GM19397 (cell line): ENCODE results near the gene LTA4H.
"Not testable (repeated sequence)": the region's sequence is repeated elsewhere in the genome, so short reads cannot be mapped to it uniquely, and the experiment has no call there.

Experiments used
- ATAC-seq: cut with Tn5 transposase; IDR thresholded peaks from one replicate; pipeline ENCODE4 v1.9.1; 2021; ENCODE audit warnings: mild to moderate bottlenecking, moderate library complexity; ENCODE audit not compliant: unreplicated experiment

LTA4H gene

GRCh38 chr12:96035283-96036236, at the start of gene LTA4H:
Gene LTA4H (minus strand): TSS chr12:96035587. CDS start chr12:96035519, 68 bp downstream.
- ATAC-seq: peak; percentile 92

DNA sequence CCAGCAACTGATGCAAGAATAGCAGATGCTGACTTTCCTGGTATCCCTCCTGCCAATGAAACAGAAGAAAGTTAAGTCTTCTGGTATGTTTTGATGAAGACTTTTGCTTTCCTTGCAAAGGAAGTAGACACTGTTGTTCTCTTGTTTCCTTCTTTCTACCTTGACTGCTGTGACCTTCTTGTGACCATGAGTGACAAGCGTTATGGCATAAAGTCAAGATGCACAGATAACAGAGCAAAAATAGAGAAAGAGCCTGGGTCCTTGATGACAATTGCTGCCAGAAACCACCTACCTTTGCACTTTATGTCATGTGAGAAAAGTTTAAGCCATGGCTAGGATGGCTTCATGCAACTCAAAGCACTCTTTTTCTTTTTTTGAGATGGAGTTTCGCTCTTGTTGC, 49.2 kb upstream of the LTA4H start:
- no peak for ATAC-seq

DNA sequence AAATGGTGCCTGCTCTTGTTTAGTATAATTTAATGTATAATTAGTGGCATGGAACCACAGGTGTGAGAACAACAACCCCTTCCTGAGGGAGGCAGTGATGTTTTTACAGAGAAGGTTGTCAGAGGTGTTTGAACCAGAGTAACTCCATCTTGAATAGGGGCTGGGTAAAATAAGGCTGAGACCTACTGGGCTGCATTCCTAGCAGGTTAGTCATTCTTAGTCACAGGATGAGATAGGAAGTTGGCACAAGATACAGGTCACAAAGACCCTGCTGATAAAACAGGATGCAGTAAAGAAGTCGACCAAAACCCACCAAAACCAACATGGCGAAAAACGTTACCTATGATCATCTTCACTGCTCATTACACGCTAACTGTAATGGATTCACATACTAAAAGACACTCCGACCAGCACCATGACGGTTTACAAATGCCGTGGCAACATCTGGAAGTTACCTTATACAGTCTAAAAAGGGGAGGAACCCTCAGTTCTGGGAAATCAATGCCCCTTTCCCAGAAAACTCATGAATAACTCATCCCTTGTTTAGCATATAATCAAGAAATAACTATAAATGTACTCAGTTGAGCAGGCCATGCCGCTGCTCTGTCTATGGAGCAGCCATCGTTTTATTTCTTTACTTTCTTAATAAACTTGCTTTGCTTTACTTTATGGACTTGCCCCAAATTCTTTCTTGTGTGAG, 47.8 kb upstream of the LTA4H start:
- ATAC-seq: no peak

DNA sequence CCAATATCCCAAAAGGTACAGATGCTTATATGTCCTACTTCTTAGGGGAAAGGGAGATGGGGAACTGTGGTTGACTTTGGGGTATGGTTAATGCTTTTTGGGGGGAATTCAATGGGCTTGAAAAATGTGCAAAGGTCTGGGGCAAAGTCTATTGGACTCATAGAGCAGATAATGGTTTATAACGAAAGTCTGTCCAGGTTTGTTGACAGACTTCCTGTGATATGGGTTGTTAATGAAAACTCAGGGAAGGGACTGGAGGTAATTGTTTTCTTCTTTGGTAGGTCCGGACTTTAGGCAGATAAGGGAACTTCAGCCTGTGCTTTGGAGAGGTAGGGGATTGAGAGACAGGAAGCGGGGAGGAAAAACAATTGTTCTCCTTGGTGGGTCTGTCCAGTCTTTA, 46.2 kb upstream of the LTA4H start:
- no peak for ATAC-seq

- no peak for ATAC-seq
Measured at GRCh38 chr12:96078231-96079135, 43.1 kb upstream of the LTA4H start.

GRCh38 chr12:96077081-96077480, 41.7 kb upstream of the LTA4H start:
- no peak for ATAC-seq

DNA sequence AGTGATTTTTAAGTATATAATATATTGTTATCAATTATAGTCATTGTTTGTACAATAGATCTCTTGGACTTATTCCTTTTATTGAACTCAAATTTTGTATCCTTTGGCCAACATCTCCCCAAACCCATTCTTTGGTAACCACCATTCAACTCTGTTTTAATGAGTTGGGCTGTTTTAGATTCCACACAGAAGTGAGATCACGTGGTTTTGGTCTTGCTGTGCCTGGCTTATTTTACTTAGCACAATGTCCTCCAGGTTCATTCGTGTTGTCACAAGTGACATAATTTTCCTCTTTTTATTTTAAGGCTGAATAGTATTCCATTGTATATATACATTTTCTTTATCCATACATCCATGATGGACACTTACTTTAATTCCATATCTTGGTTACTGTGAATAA, 40.2 kb upstream of the LTA4H start:
- no peak for ATAC-seq

GRCh38 chr12:96073346-96074330, 38.3 kb upstream of the LTA4H start:
- ATAC-seq: no peak

DNA sequence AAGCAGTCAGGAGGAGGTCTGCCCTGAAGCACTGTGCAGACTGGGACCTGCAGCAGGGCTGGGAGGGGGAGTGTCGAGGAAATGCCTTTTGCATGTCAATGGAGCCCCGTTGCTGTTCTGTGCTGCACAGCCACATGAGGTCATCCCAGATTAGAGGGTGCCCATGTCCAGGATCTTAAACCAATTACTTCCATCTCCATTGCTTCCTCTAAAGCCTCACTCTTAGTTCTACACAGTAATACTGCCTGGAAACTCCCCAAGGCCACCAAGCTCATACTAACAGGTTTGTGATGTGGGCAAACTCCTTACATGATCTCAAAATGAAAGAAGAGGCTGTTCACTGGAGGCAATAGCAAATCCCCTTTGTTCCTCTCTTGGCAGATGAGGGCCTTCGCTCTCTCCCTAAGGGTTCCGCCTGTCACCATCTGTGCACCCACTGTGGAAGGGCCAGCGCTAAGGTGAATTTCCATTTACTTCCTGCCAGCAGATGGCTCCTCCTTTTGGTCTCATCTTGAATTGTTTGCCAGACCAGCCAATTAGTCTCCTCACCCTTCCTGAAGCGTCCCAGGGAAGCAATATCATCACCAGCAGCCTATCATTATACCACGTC, 35.4 kb upstream of the LTA4H start:
- ATAC-seq: no peak

- ATAC-seq: no peak
Measured at GRCh38 chr12:96069511-96070231, 34.3 kb upstream of the LTA4H start.

DNA sequence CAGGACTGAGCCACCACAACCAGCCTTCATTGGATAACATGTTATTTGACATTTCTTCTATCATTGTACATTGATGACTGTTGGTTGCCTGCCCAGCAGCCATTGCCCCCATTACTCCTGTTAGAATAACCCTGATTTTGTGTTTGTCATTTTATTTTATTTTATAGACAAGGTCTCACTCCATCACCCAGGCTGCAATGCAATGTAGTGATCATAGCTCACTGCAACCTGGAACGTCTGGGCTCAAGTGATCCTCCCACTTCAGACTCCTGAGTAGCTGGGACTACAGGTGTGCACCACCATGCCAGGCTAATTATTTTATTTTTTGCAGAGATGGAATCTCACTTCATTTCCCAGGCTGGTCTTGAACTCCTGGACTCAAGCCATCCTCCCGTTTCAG, 33.2 kb upstream of the LTA4H start:
- no peak for ATAC-seq

DNA sequence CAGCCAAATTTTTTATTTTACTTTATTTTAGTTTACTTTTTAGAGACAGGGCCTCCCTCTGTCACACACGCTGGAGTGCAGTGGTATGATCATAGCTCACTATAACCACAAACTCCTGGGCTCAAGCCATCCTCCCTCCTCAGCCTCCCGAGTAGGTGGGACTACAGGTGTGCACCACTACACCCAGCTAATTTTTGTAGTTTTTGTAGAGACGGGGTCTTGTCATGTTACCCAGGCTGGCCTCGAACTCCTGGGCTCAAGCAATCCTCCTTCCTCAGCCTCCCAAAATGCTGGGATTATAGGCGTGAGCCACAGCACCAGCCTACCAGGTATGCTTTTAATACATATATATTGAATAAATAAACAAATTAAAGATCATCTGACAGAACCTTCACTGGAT, 32.7 kb upstream of the LTA4H start:
- no peak for ATAC-seq

- ATAC-seq: not testable (repeated sequence)
Measured at GRCh38 chr12:96065776-96066175, 30.4 kb upstream of the LTA4H start.

DNA sequence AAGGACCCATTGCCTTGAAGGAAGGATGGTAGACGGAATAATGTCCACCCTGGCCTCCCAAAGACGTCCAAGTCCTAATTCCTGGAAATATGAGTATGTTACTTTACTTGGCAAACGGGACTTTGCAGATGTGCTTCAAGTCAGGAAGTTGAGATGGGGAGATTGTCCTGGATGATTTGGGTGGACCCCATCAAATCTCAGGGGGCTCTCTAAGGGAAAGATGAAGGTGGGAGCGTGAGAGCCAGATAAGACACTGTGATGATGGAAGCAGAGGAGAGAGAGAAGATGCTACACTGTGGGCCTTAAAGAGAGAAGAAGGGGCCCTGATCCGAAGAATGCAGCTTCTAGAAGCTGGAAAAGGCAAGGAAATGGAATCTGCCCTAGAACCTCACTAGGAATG, 29.6 kb upstream of the LTA4H start:
- ATAC-seq: no peak

- no peak for ATAC-seq
Measured at GRCh38 chr12:96064271-96064670, 28.9 kb upstream of the LTA4H start.

DNA sequence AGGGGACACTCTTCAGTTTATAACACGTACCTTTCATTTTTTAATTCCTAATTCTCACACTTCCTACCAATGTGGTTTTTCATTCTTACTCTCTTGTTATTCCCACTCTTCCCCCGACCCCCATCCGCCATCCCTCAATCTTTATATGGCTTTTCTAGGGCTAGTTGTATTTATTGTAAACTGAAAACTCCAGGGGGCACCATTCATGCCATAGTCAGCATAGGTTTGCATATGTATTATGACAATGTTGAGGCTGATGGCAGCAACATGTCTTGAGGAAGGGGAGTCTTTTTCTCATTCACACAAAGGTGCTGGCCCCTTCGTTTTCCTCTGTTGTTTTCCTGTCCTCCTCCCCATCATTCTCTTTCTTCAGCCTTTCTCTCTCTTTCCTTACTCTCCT, 27.7 kb upstream of the LTA4H start:
- ATAC-seq: no peak

- ATAC-seq: peak; percentile 61
Measured at GRCh38 chr12:96061864-96062453, 26.6 kb upstream of the LTA4H start.

DNA sequence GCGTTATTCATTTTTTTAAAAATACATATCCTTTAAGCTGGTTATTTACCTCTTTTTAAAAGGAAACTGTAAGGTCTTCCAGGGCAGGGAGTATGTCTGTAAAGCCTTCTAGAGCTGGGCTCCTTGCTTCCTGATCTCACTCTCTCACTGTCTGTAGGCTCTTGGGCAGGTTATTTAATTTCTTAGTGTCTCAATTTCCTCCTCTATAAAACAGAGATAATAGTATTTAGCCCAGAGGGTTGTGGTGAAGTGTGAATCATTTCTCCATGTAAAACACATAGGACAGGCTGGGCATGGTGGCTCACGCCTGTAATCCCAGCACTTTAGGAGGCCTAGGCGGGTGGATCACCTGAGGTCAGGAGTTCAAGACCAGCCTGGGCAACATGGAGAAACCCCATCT, 25.9 kb upstream of the LTA4H start:
- ATAC-seq: no peak
